Activated T-cell treated with anti-CD3 and anti-CD28 coated beads, Interleukin-2, amount 50 U/mL, for 72 hours (primary cell): ENCODE data around the gene ZNF516. TPM values are rescaled to one million over a fixed set of nuclear protein-coding genes. Genes with fewer than 3 reads are reported as not detected.

ENCODE experiments used
- ATAC-seq, 2 donors: fragments of 150-1000 bp; cut with Tn5 transposase; replicated peaks in 1 of 2; 2 replicates each; pipeline ENCODE4 v1.10.0; 2021; ENCODE audit warnings: moderate library complexity in 2 of 2, mild to moderate bottlenecking in 1 of 2
- DNase-seq, 2 donors: peaks; one replicate each; pipeline ENCODE4 v3.0.0; 2021 to 2022; ENCODE audit warnings: mixed read lengths in 1 of 2
- H3K27ac Mint-ChIP-seq: one replicate; pipeline ENCODE4 v1.8.0; 2022; ENCODE audit warnings: mild to moderate bottlenecking, moderate library complexity, mixed read lengths
- H3K27me3 Mint-ChIP-seq: one replicate; pipeline ENCODE4 v1.8.0; 2022; ENCODE audit warnings: low read depth, mixed read lengths
- H3K36me3 Mint-ChIP-seq, 2 donors: one replicate each; pipeline ENCODE4 v1.8.0; 2022; ENCODE audit warnings: mixed read lengths in 2 of 2, mild to moderate bottlenecking in 1 of 2; ENCODE audit not compliant: insufficient read depth in 2 of 2
- H3K4me1 Mint-ChIP-seq: one replicate; pipeline ENCODE4 v1.8.0; 2022; ENCODE audit warnings: low read depth, mixed read lengths
- H3K4me3 Mint-ChIP-seq, 2 donors: one replicate each; pipeline ENCODE4 v1.8.0; 2022; ENCODE audit warnings: mild to moderate bottlenecking in 2 of 2, mixed read lengths in 2 of 2, moderate library complexity in 2 of 2
- H3K9me3 Mint-ChIP-seq, 2 donors: one replicate each; pipeline ENCODE4 v1.8.0; 2022; ENCODE audit warnings: mixed read lengths in 2 of 2
- total RNA-seq, 2 donors: library from RNA; stranded (reverse); gene quantifications; one replicate each; pipeline ENCODE4 v1.2.3, GENCODE V29; 2022

The ZNF516 gene
- total RNA-seq, 2 donors from 2014 or later: 13.2 to 13.9 TPM

DNA sequence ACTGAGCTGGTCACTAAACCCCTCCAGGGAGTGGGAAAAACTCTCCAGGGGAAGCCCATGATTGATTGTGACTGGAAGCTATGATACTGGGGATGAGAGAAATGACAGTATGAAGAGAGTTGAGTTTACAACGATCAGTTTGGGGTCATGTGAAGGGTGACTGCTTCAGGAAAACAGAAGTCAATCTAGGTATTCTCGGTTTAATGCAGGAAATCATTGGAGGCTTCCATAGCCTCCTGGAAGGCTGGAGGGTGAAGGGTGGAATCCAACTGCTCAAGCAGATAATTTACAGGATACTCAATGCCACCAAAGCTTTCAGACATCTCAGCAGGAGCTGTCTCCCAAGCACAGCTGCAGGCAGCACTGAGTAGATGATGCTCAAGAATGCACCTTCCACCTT is 154.6 kb downstream of the ZNF516 start:
- H3K36me3 Mint-ChIP-seq: peaks cover 0 to 2% of the 10 kb centered on the region in 2 donors
- DNase-seq (no peak), ATAC-seq (no peak)
- no peak overlapping the region for H3K4me3 Mint-ChIP-seq
- no peaks in the 10 kb centered on the region for H3K4me1 Mint-ChIP-seq
- peaks cover 3% of the 10 kb centered on the region in 2 donors for H3K9me3 Mint-ChIP-seq
- H3K27me3 Mint-ChIP-seq: peaks cover 9% of the 10 kb centered on the region
- H3K27ac Mint-ChIP-seq: no peak overlapping the region

DNA sequence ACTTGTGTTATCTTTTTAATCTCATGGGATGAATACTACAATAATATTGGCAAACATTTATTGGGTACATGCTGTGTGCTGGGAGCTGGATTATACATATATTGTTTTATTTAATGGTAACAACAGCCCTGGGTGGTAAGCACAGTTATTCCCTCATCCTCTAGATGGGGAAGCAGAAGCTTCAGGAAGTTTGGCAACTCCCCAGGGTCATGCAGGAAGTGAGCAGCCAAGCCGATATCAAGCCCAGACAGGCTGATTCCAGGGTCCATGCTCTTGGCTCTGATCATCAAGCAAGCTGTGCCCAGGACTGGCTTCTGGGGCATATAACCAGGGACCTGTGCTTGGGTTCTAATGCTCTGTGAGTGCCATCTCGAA is 155.8 kb downstream of the ZNF516 start:
- H3K4me3 Mint-ChIP-seq: no peak overlapping the region
- ATAC-seq (no peak), DNase-seq (no peak)
- peaks cover 3% of the 10 kb centered on the region in 2 donors for H3K9me3 Mint-ChIP-seq
- no peaks in the 10 kb centered on the region for H3K4me1 Mint-ChIP-seq
- H3K27ac Mint-ChIP-seq: no peak overlapping the region
- H3K27me3 Mint-ChIP-seq: peaks cover 9% of the 10 kb centered on the region
- H3K36me3 Mint-ChIP-seq: peaks cover 0 to 2% of the 10 kb centered on the region in 2 donors

DNA sequence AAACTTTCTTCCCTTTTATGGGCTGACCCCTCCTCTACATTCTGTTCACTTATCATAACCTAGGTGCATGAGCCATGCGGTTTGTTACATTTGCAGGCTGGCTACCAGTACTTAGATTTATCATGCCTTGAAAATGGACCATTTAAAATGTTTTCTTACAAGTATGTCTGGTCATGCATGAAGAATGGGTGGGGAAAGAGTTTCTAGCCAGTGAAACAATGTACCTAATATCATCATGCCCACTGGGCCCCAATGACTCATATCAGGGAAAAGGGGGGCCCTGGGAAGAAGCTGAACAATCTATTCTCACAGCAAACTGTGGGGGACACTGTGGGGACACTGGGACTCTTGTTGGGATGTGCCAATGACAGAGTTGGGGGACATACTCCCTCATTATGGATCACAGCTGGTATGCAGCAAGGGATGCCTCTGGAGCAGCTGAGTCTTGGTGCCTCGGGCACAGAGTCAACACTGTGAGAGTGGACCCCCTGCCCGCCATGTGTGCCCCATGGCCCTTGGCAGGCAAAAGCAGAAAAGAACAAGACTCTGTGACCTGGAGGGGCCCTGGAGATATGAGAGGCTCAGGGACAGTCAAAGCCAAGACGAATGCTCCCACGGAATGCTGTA is 156.3 kb downstream of the ZNF516 start:
- H3K4me1 Mint-ChIP-seq: no peaks in the 10 kb centered on the region
- H3K9me3 Mint-ChIP-seq: peaks cover 3% of the 10 kb centered on the region in 2 donors
- H3K4me3 Mint-ChIP-seq: no peak overlapping the region
- peaks cover 0 to 2% of the 10 kb centered on the region in 2 donors for H3K36me3 Mint-ChIP-seq
- H3K27ac Mint-ChIP-seq: no peak overlapping the region
- ATAC-seq (no peak), DNase-seq (no peak)
- peaks cover 9% of the 10 kb centered on the region for H3K27me3 Mint-ChIP-seq

DNA sequence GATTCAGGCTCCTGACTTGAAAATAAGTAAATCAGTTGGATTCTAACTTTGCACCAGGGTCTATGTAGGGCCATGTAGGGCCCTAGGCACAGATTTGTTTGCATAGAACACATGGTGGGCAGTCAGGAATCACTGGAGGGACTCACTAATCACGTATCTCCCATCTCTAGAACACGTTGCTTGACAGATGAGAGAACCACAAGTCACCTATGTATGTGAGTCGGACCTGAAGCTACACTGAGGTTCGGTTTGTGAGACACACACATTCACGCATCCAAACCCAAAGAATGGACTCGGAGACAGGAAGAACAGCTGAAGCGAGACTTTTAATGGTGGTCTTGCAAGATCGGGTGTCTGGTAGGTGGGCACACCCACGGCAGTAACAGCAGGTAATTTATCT is 157.0 kb downstream of the ZNF516 start:
- H3K36me3 Mint-ChIP-seq: peaks cover 0 to 2% of the 10 kb centered on the region in 2 donors
- no peak for DNase-seq
- peaks cover 3% of the 10 kb centered on the region in 2 donors for H3K9me3 Mint-ChIP-seq
- H3K4me1 Mint-ChIP-seq: no peaks in the 10 kb centered on the region
- ATAC-seq: no peak
- peaks cover 9% of the 10 kb centered on the region for H3K27me3 Mint-ChIP-seq
- no peak overlapping the region for H3K27ac Mint-ChIP-seq
- no peak overlapping the region for H3K4me3 Mint-ChIP-seq

GRCh38 chr18:76335859-76336640 is 159.0 kb downstream of the ZNF516 start:
- DNase-seq (no peak), ATAC-seq (no peak)
- H3K27ac Mint-ChIP-seq: no peak overlapping the region
- H3K36me3 Mint-ChIP-seq: peaks cover 2 to 3% of the 10 kb centered on the region in 2 donors
- H3K4me1 Mint-ChIP-seq: no peaks in the 10 kb centered on the region
- peaks cover 9% of the 10 kb centered on the region for H3K27me3 Mint-ChIP-seq
- H3K4me3 Mint-ChIP-seq: no peak overlapping the region
- peaks cover 3 to 5% of the 10 kb centered on the region in 2 donors for H3K9me3 Mint-ChIP-seq

GRCh38 chr18:76328140-76328539 is 166.9 kb downstream of the ZNF516 start:
- H3K36me3 Mint-ChIP-seq: peaks cover 7 to 13% of the 10 kb centered on the region in 2 donors
- no peak overlapping the region for H3K27ac Mint-ChIP-seq
- H3K27me3 Mint-ChIP-seq: peaks cover 14% of the 10 kb centered on the region
- no peaks in the 10 kb centered on the region for H3K4me1 Mint-ChIP-seq
- ATAC-seq (no peak), DNase-seq (no peak)
- peaks cover 7 to 10% of the 10 kb centered on the region in 2 donors for H3K9me3 Mint-ChIP-seq
- no peak overlapping the region for H3K4me3 Mint-ChIP-seq

DNA sequence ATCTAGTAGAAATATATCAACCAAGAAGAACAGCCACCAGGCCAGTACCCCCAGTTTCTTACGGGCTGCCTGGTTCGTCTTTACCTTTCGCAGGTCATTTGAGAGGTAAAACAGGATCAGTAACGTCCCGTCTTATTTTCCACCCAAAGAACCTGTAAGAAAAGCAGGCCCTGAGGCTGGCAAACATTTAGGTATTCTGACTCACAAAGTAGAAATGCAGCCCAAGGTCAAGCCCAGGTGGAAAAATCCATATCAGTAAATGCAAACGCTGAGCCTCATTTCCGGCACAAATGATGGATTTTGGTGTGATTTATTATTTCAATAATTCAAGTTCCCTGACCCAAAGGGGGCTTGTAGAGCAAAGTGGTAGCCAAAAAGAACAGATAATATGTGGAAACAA is 171.2 kb downstream of the ZNF516 start:
- H3K27me3 Mint-ChIP-seq: peaks cover 16% of the 10 kb centered on the region
- H3K27ac Mint-ChIP-seq: no peak overlapping the region
- H3K9me3 Mint-ChIP-seq: no peaks in the 10 kb centered on the region
- peaks cover 0 to 2% of the 10 kb centered on the region in 2 donors for H3K36me3 Mint-ChIP-seq
- H3K4me1 Mint-ChIP-seq: no peaks in the 10 kb centered on the region
- DNase-seq (no peak), ATAC-seq (no peak)
- no peak overlapping the region for H3K4me3 Mint-ChIP-seq

- Mint-ChIP-seq H3K9me3 (no peaks in the 10 kb centered on the region), H3K4me3 (no peak overlapping the region), H3K4me1 (no peaks in the 10 kb centered on the region), H3K27ac (no peak overlapping the region), H3K27me3 (peaks cover 20% of the 10 kb centered on the region), H3K36me3 (no peaks in the 10 kb centered on the region)
- DNase-seq (no peak), ATAC-seq (no peak)
Measured at GRCh38 chr18:76322686-76323085, 172.4 kb downstream of the ZNF516 start.

DNA sequence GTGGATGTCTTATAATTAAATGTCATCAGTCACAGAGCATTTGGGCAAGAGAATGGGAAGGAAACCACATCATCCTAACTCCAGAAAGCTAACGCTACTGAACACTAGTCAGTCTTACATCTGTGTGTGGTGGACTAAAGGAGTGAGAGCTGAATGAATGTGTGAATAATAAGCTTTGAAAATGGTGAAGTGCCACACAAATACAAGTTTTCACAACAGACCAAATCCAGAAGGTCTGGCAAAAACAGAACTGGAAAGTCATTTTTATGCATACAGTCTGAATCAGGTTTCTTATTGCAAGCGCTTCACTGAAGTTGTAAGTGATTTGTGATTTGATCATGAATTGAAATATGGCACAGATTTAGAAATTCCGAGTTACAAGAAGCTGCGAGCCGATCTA is 175.7 kb downstream of the ZNF516 start:
- ATAC-seq (no peak), DNase-seq (no peak)
- Mint-ChIP-seq H3K4me3 (no peak overlapping the region), H3K4me1 (no peaks in the 10 kb centered on the region), H3K27me3 (peaks cover 19% of the 10 kb centered on the region), H3K36me3 (no peaks in the 10 kb centered on the region), H3K27ac (no peak overlapping the region), H3K9me3 (no peaks in the 10 kb centered on the region)

DNA sequence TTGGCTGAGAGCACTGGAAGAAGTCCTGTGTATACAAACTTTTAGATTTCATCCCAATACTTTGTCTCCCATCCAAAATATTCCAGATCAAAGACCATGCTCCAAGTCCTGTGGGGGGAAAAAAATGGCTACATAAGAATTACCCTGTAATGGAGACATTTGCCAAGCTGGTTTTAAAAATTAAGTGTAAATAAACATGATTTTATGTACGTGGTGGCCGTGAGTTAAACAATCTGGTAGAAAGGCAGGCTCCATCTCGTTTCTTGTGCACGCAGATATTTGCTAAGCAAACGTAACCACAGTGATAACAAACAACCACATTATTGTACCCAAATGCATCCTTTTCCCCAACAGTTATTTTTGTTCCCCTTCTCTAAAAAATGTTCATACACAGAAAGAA is 176.4 kb downstream of the ZNF516 start:
- no peaks in the 10 kb centered on the region for H3K4me1 Mint-ChIP-seq
- DNase-seq: no peak
- H3K9me3 Mint-ChIP-seq: no peaks in the 10 kb centered on the region
- H3K27ac Mint-ChIP-seq: no peak overlapping the region
- peaks cover 22% of the 10 kb centered on the region for H3K27me3 Mint-ChIP-seq
- no peak overlapping the region for H3K4me3 Mint-ChIP-seq
- ATAC-seq: no peak
- no peaks in the 10 kb centered on the region for H3K36me3 Mint-ChIP-seq

- no peak overlapping the region for H3K27ac Mint-ChIP-seq
- no peaks in the 10 kb centered on the region for H3K36me3 Mint-ChIP-seq
- ATAC-seq (no peak), DNase-seq (no peak)
- H3K9me3 Mint-ChIP-seq: no peaks in the 10 kb centered on the region
- peaks cover 22% of the 10 kb centered on the region for H3K27me3 Mint-ChIP-seq
- no peaks in the 10 kb centered on the region for H3K4me1 Mint-ChIP-seq
- H3K4me3 Mint-ChIP-seq: no peak overlapping the region
Measured at GRCh38 chr18:76317136-76317535, 177.9 kb downstream of the ZNF516 start.

GRCh38 chr18:76315722-76316230 is 179.3 kb downstream of the ZNF516 start:
- no peak overlapping the region for H3K4me3 Mint-ChIP-seq
- no peaks in the 10 kb centered on the region for H3K4me1 Mint-ChIP-seq
- H3K36me3 Mint-ChIP-seq: no peaks in the 10 kb centered on the region
- ATAC-seq (no peak), DNase-seq (no peak)
- no peaks in the 10 kb centered on the region for H3K9me3 Mint-ChIP-seq
- H3K27ac Mint-ChIP-seq: no peak overlapping the region
- peaks cover 22% of the 10 kb centered on the region for H3K27me3 Mint-ChIP-seq

- ATAC-seq (no peak), DNase-seq (no peak)
- Mint-ChIP-seq H3K27me3 (peaks cover 20% of the 10 kb centered on the region), H3K36me3 (no peaks in the 10 kb centered on the region), H3K4me3 (no peak overlapping the region), H3K27ac (no peak overlapping the region), H3K9me3 (no peaks in the 10 kb centered on the region), H3K4me1 (no peaks in the 10 kb centered on the region)
Measured at GRCh38 chr18:76314496-76314895, 180.5 kb downstream of the ZNF516 start.
